A673 (cell line): Measurements from ENCODE around the gene NDST1.

Source experiments
- EZH2 ChIP-seq: fragments of 200-600 bp; sonication (generic); IDR thresholded peaks from 2 replicates; pipeline ENCODE4 v1.6.1; 2017; ENCODE audit warnings: borderline replicate concordance, low read depth, mild to moderate bottlenecking, mixed read lengths, antibody characterized with exemption, low read length; ENCODE audit not compliant: poor library complexity, severe bottlenecking
- TF ChIP-seq, protein P1 (sequence below): fragments of 300-800, 200-600 bp; sonication (generic); conservative IDR thresholded peaks from 2 replicates; pipeline ENCODE4 v1.5.1; 2017; ENCODE audit warnings: low read depth, mild to moderate bottlenecking, antibody characterized with exemption, low read length, moderate library complexity, mixed read lengths

DNA sequence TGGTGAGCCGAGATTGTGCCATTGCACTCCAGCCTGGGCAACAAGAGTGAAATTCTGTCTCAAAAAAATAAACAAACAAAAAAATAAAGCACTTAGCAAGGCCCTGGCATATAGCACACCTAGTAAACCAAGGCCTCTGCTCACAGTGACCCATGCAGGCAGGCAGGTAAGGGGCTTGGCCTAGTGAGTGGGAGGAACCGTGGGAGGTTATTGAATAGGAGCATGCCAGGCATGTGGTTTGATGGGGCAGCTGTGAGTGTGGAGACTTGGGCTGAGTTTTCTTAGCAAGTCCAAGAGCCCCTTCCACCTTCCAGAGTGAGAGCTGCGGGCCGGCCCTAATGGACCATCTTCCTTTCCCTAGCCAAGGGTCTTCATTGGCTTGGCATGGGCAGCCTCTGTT lies 4.5 kb upstream of the NDST1 start:
- TF ChIP-seq EZH2: no peak
- TF ChIP-seq, protein P1, sequence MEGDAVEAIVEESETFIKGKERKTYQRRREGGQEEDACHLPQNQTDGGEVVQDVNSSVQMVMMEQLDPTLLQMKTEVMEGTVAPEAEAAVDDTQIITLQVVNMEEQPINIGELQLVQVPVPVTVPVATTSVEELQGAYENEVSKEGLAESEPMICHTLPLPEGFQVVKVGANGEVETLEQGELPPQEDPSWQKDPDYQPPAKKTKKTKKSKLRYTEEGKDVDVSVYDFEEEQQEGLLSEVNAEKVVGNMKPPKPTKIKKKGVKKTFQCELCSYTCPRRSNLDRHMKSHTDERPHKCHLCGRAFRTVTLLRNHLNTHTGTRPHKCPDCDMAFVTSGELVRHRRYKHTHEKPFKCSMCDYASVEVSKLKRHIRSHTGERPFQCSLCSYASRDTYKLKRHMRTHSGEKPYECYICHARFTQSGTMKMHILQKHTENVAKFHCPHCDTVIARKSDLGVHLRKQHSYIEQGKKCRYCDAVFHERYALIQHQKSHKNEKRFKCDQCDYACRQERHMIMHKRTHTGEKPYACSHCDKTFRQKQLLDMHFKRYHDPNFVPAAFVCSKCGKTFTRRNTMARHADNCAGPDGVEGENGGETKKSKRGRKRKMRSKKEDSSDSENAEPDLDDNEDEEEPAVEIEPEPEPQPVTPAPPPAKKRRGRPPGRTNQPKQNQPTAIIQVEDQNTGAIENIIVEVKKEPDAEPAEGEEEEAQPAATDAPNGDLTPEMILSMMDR: no peak
